HuH-7 (cell line): ENCODE measurements around the gene CHST12.
"Not testable (repeated sequence)": the region's sequence is repeated elsewhere in the genome, so short reads cannot be mapped to it uniquely, and the experiment has no call there.

ENCODE experiments used
- DNase-seq: peaks from one replicate; pipeline ENCODE4 v3.0.0; 2011; ENCODE audit warnings: low spot score

Gene CHST12

GRCh38 chr7:2460641-2461040 lies 57.2 kb downstream of the CHST12 start:
- no peak for DNase-seq

DNA sequence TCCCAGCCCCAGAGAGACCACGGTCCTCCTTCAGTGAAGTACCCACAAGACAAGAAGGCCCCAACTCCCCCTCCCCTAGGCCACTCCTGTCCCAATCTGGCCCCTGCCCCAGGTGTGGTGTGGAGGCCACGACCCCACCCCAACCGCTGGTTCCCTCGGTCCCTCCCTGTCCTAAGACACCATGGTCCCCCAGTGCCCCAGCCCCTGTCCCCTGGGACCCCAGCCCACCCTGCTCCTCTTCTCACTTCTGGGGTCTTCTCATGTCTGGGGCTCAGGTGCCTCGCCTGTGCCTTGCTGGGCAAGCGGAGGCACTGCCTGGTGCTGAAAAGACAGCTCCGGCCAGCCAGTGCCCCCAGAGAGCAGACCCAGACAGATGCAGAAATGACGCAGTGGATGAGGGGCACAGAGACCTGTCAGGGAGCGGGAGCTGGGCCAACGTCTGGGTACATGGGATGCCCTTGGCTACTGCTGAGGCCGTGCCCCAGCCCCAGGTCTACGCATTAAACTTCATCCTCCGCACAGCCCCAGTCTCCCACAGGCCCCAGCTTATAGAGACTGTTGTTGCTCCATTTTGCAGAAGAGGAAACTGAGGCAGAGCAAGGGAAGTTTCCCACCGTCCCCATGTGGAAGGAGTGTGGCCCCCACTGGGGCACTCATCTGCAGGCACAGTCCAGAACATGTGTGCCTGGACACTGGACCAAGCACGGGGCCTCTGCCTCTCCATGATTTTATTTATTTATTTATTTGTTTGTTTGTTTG lies 58.0 kb downstream of the CHST12 start:
- no peak for DNase-seq

DNA sequence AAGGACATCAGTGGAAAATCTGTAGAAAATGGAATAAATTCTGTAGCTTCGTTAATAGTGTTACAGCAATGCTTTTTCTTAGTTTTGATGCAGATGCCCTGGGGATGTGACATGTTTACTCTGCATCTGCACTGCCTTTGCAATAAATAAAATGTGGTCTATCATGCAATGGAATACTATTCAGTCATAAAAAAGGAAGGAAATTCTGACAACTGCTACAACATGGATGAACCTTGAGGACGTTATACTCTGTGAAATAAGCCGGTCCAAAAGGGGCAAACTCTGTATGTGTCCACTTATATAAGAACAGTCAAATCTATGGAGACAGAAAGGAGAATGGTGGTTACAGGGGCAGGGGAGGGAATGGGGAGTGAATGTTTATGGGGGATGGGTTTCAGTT lies 59.3 kb downstream of the CHST12 start:
- DNase-seq, result no peak

- no peak for DNase-seq
Observed at GRCh38 chr7:2465928-2466327, 62.5 kb downstream of the CHST12 start.

- no peak for DNase-seq
Observed at GRCh38 chr7:2466675-2467074, 63.3 kb downstream of the CHST12 start.

DNA sequence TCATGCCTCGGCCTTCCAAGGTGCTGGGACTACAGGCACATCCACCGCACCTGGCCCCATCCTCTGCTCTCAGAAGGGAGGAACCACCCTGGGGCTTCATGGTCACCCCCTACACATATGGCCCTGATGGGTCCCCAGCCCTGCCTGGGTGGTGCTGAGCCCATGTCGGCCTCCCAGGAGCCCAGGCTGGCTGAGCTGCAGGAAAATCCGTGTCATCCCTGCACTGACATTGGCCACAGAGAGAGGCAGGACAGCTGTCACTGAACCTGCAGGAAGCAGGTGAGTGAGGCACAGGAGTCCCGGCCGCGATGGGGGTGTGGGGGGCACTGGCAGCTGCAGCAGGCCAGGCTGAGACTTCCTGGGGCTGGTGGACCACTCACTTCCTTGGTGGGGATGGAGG lies 64.8 kb downstream of the CHST12 start:
- DNase-seq, result no peak

DNA sequence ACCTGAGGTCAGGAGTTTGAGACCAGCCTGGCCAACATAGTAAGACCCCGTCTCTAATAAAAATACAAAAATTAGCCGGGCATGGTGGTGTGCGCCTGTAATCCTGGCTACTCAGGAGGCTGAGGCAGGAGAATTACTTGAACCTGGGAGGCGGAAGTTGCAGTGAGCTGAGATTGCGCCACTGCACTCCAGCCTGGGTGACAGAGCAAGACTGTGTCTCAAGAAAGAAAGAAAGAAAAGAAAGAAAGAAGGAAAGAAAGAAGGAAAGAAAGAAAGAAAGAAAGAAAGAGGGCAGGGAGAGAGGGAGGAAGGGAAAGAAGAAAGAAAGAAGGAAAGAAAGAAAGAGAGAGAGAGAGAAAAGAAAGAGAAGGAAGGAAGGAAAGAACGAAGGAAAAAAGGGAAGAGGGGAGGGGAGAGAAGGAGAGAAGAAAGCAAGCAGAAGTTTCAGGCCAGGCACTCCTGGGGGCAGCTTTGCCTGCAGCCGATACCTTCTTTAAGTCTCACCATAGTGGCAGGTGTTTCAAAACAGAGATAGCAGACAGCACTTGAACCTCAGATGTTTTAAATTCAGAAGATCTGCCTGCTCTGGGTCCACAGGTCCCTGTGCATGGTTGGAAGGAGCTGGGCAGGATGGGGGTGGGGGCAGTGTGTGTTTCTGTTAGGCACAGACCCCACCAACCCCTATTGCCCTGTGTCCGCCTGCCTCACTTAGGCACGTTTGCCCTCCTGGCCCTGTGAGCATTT lies 66.2 kb downstream of the CHST12 start:
- DNase-seq, result not testable (repeated sequence)

- no peak for DNase-seq
Observed at GRCh38 chr7:2470204-2471021, 67.0 kb downstream of the CHST12 start.

- no peak for DNase-seq
Observed at GRCh38 chr7:2471022-2471329, 67.6 kb downstream of the CHST12 start.

- no peak for DNase-seq
Observed at GRCh38 chr7:2471396-2471795, 68.0 kb downstream of the CHST12 start.

DNA sequence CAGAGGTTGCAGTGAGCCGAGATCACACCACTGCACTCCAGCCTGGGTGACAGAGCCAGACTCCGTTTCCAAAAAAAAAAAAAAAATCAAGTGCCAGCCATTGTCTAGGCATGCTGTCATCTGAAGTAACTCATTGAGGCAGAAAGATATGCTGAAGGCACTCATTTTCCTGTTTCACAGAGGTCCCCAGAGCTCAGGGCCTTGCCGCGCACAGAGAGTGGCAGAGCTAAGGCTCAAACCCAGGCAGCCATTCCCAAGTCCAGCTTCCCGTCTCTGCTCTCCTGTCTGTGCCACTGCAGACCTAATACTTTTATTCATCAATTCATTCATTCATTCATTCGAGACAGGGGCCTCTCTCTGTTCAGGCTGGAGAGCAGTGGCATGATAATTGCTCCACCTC lies 69.3 kb downstream of the CHST12 start:
- no peak for DNase-seq

DNA sequence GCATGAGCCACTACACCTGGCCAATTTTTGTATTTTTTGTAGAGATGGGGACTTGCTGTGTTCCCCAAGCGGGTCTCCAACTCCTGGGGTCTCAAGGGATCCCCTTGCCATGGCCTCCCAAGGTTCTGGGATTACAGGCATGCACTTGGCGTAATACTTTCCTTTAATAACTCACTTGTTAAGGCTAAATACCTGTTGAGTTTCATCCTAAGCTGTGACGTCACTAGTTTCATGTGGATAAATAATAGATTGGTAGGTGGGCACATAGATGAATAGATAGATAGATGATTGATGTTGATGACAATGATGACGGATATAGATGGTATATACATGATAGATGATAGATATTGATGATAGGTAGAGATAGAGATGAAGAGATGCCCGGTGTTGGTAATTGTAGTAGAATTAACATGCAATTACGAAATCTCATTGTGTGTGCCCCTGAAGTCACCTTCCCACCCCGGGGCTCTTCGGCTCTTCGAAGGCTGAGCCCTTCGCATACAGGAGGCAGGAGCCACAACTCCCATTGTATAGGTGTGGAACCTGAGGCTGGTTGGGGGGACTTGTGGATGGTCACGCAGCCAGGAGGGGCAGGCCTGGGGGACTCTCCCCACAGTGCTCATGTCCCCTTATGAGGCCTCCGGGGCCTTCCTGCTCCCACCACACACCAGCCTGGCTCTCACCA lies 70.2 kb downstream of the CHST12 start:
- DNase-seq, result no peak

DNA sequence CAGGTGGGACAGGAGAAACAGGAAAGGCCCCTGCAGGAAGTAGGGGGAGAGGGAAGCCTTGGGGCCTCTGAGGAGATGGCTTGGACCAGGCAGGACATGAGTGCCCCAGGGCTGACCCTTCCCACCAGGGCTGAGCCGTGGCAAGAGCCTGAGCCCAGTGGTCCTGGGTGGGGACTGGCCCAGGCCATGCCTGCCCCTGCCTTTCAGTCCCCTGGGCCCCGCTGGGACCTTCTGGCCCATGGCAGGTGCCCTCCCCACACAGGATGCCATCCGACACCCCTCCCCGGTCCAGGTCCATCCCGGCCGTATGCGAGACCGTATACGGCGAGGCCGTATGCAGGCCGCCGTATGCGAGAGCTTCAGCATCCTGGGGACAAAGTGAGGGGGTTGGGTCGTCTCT lies 70.8 kb downstream of the CHST12 start:
- no peak for DNase-seq

- no peak for DNase-seq
Observed at GRCh38 chr7:2474813-2475677, 71.6 kb downstream of the CHST12 start.

GRCh38 chr7:2475678-2476015 lies 72.2 kb downstream of the CHST12 start:
- no peak for DNase-seq

- DNase-seq, result no peak
Observed at GRCh38 chr7:2476298-2476697, 72.9 kb downstream of the CHST12 start, which contains the start of gene GRIFIN. TSS of gene GRIFIN (minus strand) at chr7:2476398. CDS start at chr7:2476383, 15 bp downstream.

DNA sequence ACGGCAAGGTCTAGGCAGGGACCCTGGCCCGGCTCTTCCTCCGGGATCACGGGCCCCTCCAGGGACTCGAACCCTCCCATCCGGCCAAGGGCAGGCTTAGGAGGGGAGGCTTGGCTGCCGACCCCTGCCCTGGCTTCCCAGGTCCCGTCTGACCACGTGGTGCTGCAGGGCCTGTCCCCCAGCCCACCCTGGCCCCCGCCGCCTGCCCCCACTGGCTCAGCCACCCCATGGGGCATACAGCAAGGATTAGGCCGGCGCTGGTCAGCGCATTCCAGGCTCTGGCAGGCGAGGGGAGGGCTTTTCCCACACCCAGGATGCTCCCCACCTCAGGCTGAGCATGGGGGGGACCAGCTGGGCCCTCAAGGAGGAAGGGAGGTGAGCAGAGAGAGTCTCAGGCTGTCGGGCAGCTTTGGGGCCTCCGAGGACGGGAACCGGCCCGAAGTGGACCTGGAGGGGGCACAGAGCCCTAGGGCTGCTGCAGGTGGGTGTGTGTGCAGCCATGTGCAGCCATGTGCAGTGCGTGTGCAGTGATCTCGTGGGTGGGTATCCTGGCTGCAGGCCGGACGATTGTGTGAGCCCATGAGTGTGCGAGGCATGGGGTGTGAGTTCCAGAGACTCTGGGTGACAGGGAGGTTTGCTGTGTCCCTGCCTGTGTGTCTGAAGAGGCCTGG lies 73.5 kb downstream of the CHST12 start:
- DNase-seq, result no peak

DNA sequence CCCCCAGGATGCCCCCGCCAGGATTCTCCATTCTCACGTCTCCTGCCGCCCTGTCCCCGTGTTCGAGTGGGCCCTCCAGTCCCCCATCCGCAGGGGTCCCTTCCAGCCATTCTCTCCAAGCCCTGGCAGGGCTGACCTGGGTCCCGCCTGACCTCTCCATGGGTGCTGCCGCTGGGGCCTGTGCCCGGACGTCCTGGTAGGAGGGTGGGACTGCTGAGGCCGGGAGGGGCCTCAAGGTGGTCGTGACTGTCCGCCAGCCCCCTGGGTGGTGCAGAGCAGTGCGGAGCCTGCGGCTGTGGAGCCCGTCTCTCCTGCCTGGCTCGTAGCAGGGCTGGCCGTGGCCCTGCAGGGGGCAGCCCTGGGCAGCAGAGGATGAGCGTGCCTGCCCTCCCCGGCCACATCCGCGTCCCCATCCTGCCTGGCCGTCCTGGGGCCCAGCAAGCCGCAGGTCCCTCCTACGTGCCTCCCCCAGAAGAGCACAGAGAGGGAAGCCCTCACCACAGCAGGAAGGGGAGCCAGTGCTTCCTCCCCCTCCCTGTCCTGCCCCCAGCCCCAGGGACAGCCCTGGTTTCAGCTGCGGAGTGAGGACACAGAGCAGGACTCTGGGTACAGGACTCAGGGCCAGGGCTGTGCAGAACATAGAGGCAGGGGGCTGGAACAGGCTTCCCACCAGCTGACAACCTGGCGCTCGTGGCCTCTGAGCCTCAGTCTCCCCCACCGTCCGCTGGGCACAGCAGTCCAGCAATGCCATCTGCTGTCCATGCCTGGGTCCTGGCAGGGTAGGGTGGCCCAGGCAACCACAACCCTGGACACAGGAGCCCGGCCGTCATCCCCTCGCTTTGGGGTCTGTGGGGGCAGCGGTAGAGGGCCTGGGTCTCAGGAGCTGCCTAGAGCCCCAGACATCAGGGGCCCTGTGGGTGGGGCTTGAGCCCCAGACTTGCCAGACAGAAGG lies 74.3 kb downstream of the CHST12 start:
- DNase-seq, result peak; percentile 99

DNA sequence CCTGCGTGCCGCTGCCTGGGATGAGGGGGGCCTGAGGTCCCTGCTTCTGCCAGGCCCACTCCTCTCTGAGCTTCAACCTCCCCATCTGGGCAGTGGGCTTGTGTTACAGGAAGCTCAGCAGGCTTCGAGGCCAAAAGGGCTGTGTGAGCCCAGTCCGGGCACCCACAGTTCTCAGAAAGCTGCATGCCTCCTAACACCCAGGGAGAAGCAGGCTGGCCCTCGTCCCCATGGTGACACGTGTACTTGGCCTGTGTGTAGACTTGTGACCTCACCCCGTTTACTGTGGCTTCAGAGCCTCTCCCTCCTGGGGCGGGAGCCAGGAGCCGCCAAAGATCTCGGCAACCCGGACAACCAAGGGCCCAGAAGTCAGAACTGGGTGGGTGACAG lies 75.0 kb downstream of the CHST12 start:
- DNase-seq, result no peak

GRCh38 chr7:2478800-2479199 lies 75.4 kb downstream of the CHST12 start:
- no peak for DNase-seq
